Right cardiac atrium (tissue), 5 donors: ENCODE data around the gene EPHA6. TPM values are rescaled to one million over a fixed set of nuclear protein-coding genes. Genes with fewer than 3 reads are reported as not detected.

Experiments used
- ATAC-seq, 2 donors: fragments of 200-7000 bp; cut with Tn5 transposase; one replicate each; pipeline versions ENCODE4 v1.8.0 to v1.9.1; 2020; ENCODE audit warnings: moderate library complexity in 2 of 2, mild to moderate bottlenecking in 1 of 2
- DNase-seq, 3 donors: peaks; one replicate each; pipeline ENCODE4 v3.0.0-alpha.2; 2020
- H3K27ac ChIP-seq: one replicate; pipeline ENCODE4 v1.5.1; 2013; ENCODE audit warnings: mild to moderate bottlenecking, low read length, control low read depth, moderate library complexity
- H3K27me3 ChIP-seq: one replicate; pipeline ENCODE4 v1.6.1; 2013; ENCODE audit not compliant: control insufficient read depth, insufficient read depth
- H3K4me1 ChIP-seq: one replicate; pipeline ENCODE4 v1.6.1; 2013; ENCODE audit warnings: low read length; ENCODE audit not compliant: control insufficient read depth, insufficient read depth
- H3K4me3 ChIP-seq: one replicate; pipeline ENCODE4 v1.5.1; 2013; ENCODE audit warnings: low read length, control low read depth
- H3K9me3 ChIP-seq: one replicate; pipeline ENCODE4 v1.6.1; 2013; ENCODE audit warnings: low read length; ENCODE audit not compliant: control insufficient read depth
- WGBS: extraction: QIAGEN DNeasy Blood & Tissue Kit; methylation state at CpG from one replicate; pipeline ENCODE4 v1.1.7; 2013; 5-methylcytosine and 5-hydroxymethylcytosine counted together
- intact Hi-C, 4 donors: fragments of 100-400 bp; cut with DNase I; formaldehyde crosslinking; loops; one replicate each; pipeline versions ENCODE4 v1.11.0 to v1.14.0; 2022 to 2023
- polyA plus RNA-seq: library from polyadenylated mRNA; stranded (reverse); fragments of 200-250 nt; gene quantifications from one replicate; pipeline ENCODE4 v1.2.3, GENCODE V29; 2013
- total RNA-seq, 4 donors: library from RNA; stranded (reverse); fragmentation: NEBNext Ultra II Directional; extraction: Animal tissue kit (Norgen Biotek cat#: 25700); gene quantifications; one replicate each; pipeline ENCODE4 v1.2.1, GENCODE V29; 2021
- donor health status: healthy with polysubstance abuse.
- donor health status: DM: no; HTN: yes; CAD: no.
- donor health status: DM: no; HTN: no; CAD: no.
- donor health status: DM: no; HTN: yes; CAD: no; lungs with severe emphysema.
- donor health status: DM: yes; HTN: yes; CAD: no.

EPHA6 gene
- total and polyA plus RNA-seq, 5 donors, result 0.05 to 1.4 (median 0.59) TPM

- WGBS, result 72% methylated on average over 4 of the region's 4 CpGs
- Histone ChIP-seq H3K4me1 (no peaks in the 10 kb centered on the region), H3K27ac (no peak overlapping the region), H3K4me3 (no peak overlapping the region), H3K27me3 (no peaks in the 10 kb centered on the region), H3K9me3 (no peaks in the 10 kb centered on the region)
- DNase-seq (no peak), ATAC-seq (no peak)
- intact Hi-C loops, result no loop called here
Measured at GRCh38 chr3:97106652-97106989, 292.2 kb downstream of the EPHA6 start.

- Histone ChIP-seq H3K27ac (no peak overlapping the region), H3K4me1 (no peaks in the 10 kb centered on the region), H3K9me3 (no peaks in the 10 kb centered on the region), H3K4me3 (no peak overlapping the region), H3K27me3 (no peaks in the 10 kb centered on the region)
- ATAC-seq (no peak), DNase-seq (no peak)
- WGBS, result 79% methylated on average over 1 of the region's 1 CpG
- intact Hi-C loops, result no loop called here
Measured at GRCh38 chr3:97108136-97108535, 293.7 kb downstream of the EPHA6 start.

DNA sequence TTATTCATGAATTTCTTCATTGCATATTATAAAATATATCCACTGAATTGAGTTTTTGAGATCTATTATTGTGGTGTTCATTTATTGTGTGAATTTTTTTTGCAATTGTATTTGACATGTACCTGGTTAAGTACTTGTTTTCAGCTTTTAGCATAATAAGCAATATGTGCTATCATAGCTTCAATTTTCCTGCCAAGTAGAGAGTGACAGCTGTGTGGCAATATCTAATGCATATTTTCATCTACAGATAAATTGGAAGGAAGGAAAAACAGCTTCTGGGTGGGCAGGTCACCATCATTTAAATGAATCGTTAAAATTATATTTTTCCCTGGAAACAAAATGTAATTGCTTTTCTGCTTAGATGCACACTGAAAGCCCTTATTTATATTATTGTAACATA is 296.9 kb downstream of the EPHA6 start:
- H3K27ac ChIP-seq, result no peak overlapping the region
- H3K27me3 ChIP-seq, result no peaks in the 10 kb centered on the region
- H3K4me1 ChIP-seq, result no peaks in the 10 kb centered on the region
- intact Hi-C loops, result no loop called here
- no peak overlapping the region for H3K4me3 ChIP-seq
- WGBS, result 88% methylated on average over 1 of the region's 1 CpG
- ATAC-seq (no peak), DNase-seq (no peak)
- no peaks in the 10 kb centered on the region for H3K9me3 ChIP-seq

DNA sequence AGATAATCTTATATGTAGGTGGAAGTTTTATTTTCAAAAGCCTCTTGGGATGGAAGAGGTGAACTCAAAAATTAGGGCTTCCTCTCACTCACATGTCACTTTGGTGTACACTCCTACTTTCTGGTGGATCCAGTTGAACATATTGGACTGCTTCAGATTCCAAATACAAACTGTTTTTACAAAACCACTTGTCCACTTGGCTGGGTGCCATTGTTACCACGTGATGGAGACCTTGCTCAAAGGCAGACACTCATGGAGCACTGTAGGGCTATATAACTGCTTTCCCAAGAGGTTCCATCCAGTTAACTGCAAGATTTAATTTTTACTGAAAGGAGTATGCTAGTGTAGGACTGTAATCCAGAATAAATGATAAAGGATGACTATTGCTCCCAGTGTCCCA is 307.0 kb downstream of the EPHA6 start:
- Histone ChIP-seq H3K9me3 (no peaks in the 10 kb centered on the region), H3K4me3 (no peak overlapping the region), H3K4me1 (no peaks in the 10 kb centered on the region), H3K27ac (no peak overlapping the region), H3K27me3 (no peaks in the 10 kb centered on the region)
- intact Hi-C loops, result no loop called here
- ATAC-seq (no peak), DNase-seq (no peak)
- WGBS, result 39% methylated on average over 1 of the region's 1 CpG

DNA sequence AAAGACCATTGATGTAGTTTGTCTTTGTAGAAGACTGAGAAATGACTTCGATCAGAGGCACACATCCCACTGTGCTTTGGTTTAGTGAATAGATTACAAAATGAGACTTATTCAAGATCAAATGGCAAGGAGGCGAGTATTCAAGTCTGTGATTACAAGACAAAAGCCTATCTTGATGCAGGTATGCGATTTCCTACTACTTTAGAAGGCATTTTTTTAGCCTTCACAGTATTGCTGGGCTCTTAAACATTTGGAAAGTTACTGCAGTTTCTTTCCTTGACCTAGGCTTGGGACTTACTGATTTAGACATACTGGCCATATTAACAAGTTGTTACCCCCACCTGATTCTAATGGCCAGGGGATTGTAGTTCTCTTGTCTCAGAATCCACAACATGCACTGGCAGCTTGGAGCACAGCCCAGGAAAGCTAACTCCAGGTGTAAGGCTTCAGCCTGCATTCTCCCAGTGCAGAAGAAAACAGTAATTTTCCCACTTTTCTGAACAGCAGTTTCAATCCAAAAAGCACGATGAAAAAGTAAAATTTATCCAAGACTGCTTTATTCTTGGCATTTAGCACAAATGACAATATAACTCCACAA is 311.6 kb downstream of the EPHA6 start:
- WGBS, result 38% methylated on average over 4 of the region's 4 CpGs
- H3K27me3 ChIP-seq, result no peaks in the 10 kb centered on the region
- H3K4me1 ChIP-seq, result no peaks in the 10 kb centered on the region
- H3K4me3 ChIP-seq, result no peak overlapping the region
- intact Hi-C loops, result no loop called here
- no peak overlapping the region for H3K27ac ChIP-seq
- H3K9me3 ChIP-seq, result no peaks in the 10 kb centered on the region
- DNase-seq (no peak), ATAC-seq (no peak)

DNA sequence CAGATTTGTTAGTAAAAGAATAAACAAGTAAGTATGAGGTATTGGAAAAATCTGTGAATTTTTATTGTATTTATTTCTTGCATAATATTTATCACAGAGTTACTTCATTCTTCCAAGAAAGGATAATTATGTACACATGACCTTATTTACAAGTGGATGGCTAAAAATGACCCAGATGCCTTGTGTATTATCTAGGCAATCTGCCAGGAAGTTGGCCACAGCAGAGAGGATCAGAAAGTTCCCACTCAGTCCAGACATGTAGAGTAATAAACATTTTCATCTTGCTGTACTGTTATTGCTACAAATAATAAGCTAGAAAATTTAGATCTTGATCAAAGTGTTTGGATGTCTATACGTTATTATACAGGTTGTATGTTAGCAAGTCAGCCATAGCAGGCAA is 317.1 kb downstream of the EPHA6 start:
- H3K9me3 ChIP-seq, result no peaks in the 10 kb centered on the region
- no peaks in the 10 kb centered on the region for H3K27me3 ChIP-seq
- no peak overlapping the region for H3K27ac ChIP-seq
- ATAC-seq, result no peak
- DNase-seq, result no peak
- no peaks in the 10 kb centered on the region for H3K4me1 ChIP-seq
- intact Hi-C loops, result no loop called here
- no peak overlapping the region for H3K4me3 ChIP-seq
- WGBS, result 71% methylated on average over 1 of the region's 1 CpG

- no peaks in the 10 kb centered on the region for H3K9me3 ChIP-seq
- no peaks in the 10 kb centered on the region for H3K27me3 ChIP-seq
- DNase-seq, result no peak
- ATAC-seq, result no peak
- H3K4me1 ChIP-seq, result no peaks in the 10 kb centered on the region
- no peak overlapping the region for H3K27ac ChIP-seq
- H3K4me3 ChIP-seq, result no peak overlapping the region
- intact Hi-C loops, result no loop called here
Measured at GRCh38 chr3:97138914-97139541, 324.6 kb downstream of the EPHA6 start.

DNA sequence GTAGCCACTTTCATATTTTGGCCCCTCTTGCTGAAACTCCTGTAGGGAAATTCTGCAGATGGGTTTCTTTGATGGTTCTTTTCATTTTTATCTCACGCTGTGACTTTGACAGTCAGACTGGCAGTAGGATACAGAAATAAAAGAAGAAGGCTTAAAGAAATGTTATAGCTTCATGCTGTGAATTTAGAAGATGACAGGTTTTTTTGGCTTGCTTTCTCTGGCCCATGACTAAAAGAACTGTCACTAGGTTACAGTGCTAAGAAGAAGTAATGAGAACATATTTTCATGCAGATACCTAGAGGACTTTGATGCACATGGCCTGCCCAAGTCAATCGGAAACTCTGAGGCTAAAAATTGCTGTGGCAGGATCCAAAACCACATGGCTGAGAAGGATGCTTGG is 334.5 kb downstream of the EPHA6 start:
- ATAC-seq (no peak), DNase-seq (no peak)
- no peak overlapping the region for H3K4me3 ChIP-seq
- intact Hi-C loops, result no loop called here
- no peaks in the 10 kb centered on the region for H3K27me3 ChIP-seq
- H3K4me1 ChIP-seq, result no peaks in the 10 kb centered on the region
- 79% methylated on average over 2 of the region's 2 CpGs for WGBS
- no peak overlapping the region for H3K27ac ChIP-seq
- H3K9me3 ChIP-seq, result no peaks in the 10 kb centered on the region

- Histone ChIP-seq H3K9me3 (no peaks in the 10 kb centered on the region), H3K4me3 (no peak overlapping the region), H3K4me1 (no peaks in the 10 kb centered on the region), H3K27me3 (no peaks in the 10 kb centered on the region), H3K27ac (no peak overlapping the region)
- ATAC-seq (no peak), DNase-seq (no peak)
- intact Hi-C loops, result no loop called here
- WGBS, result 91% methylated on average over 2 of the region's 2 CpGs
Measured at GRCh38 chr3:97161169-97161568, 346.8 kb downstream of the EPHA6 start.

GRCh38 chr3:97177242-97177641 is 362.8 kb downstream of the EPHA6 start:
- Histone ChIP-seq H3K9me3 (no peaks in the 10 kb centered on the region), H3K27ac (no peak overlapping the region), H3K4me3 (no peak overlapping the region), H3K27me3 (no peaks in the 10 kb centered on the region), H3K4me1 (no peaks in the 10 kb centered on the region)
- intact Hi-C loops, result no loop called here
- ATAC-seq (no peak), DNase-seq (no peak)

DNA sequence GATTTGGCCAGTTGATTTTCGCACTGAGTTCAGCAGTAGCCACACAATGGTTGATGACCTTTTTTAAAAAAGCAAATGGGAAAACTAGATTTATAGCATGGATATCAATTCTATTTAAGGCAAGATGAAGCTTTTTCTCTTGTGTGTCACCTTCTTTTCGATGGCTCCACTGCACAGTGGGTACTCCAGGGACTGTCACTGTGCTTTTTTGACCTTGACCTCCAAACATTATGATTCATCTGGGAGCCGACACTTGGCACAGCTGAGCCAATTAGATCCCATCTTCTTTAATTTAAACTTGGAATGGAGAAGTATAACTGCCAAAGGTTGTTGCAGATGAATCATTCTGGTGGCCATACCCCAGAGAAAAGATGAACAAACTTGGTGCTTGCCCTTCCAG is 367.3 kb downstream of the EPHA6 start:
- intact Hi-C loops, result no loop called here
- no peaks in the 10 kb centered on the region for H3K27me3 ChIP-seq
- no peaks in the 10 kb centered on the region for H3K4me1 ChIP-seq
- 63% methylated on average over 3 of the region's 3 CpGs for WGBS
- DNase-seq (no peak), ATAC-seq (no peak)
- H3K9me3 ChIP-seq, result no peaks in the 10 kb centered on the region
- no peak overlapping the region for H3K27ac ChIP-seq
- H3K4me3 ChIP-seq, result no peak overlapping the region

- intact Hi-C loops, result no loop called here
- H3K27me3 ChIP-seq, result no peaks in the 10 kb centered on the region
- DNase-seq (no peak), ATAC-seq (no peak)
- H3K4me1 ChIP-seq, result no peaks in the 10 kb centered on the region
- no peaks in the 10 kb centered on the region for H3K9me3 ChIP-seq
- H3K4me3 ChIP-seq, result no peak overlapping the region
- H3K27ac ChIP-seq, result no peak overlapping the region
Measured at GRCh38 chr3:97187771-97188170, 373.4 kb downstream of the EPHA6 start.
